ELR (cell line): Measurements from ENCODE around the gene KLHL21.
A peak's percentile ranks its signal among the peaks of the same experiment; 100 is the strongest.
"Not testable (repeated sequence)": the region's sequence is repeated elsewhere in the genome, so short reads cannot be mapped to it uniquely, and the experiment has no call there.

Experiments
- DNase-seq: peaks from one replicate; pipeline ENCODE4 v3.0.0-alpha.2; 2015; ENCODE audit warnings: low read depth

KLHL21 gene

GRCh38 chr1:6602669-6603237, at the start of gene KLHL21:
TSS of gene KLHL21 (minus strand) at chr1:6602869. CDS start at chr1:6602817, 52 bp downstream.
- DNase-seq: peak; percentile 91

GRCh38 chr1:6651909-6652308, 49.2 kb upstream of the KLHL21 start:
- DNase-seq: no peak

- DNase-seq: no peak
Measured at GRCh38 chr1:6648556-6648955, 45.9 kb upstream of the KLHL21 start.

GRCh38 chr1:6646499-6647148, 44.0 kb upstream of the KLHL21 start:
- peak; percentile 62 for DNase-seq

- no peak for DNase-seq
Measured at GRCh38 chr1:6645018-6645417, 42.3 kb upstream of the KLHL21 start.

- not testable (repeated sequence) for DNase-seq
Measured at GRCh38 chr1:6640867-6641266, 38.2 kb upstream of the KLHL21 start.

GRCh38 chr1:6638226-6638625, 35.6 kb upstream of the KLHL21 start:
- no peak for DNase-seq

- DNase-seq: no peak
Measured at GRCh38 chr1:6637770-6638169, 35.1 kb upstream of the KLHL21 start.

- not testable (repeated sequence) for DNase-seq
Measured at GRCh38 chr1:6636778-6637177, 34.1 kb upstream of the KLHL21 start.

GRCh38 chr1:6635910-6636760, 33.5 kb upstream of the KLHL21 start:
- no peak for DNase-seq

- DNase-seq: no peak
Measured at GRCh38 chr1:6635161-6635909, 32.7 kb upstream of the KLHL21 start.

- DNase-seq: peak; percentile 50
Measured at GRCh38 chr1:6634371-6635052, 31.8 kb upstream of the KLHL21 start.

- no peak for DNase-seq
Measured at GRCh38 chr1:6632588-6633514, 30.2 kb upstream of the KLHL21 start.

GRCh38 chr1:6631058-6631457, 28.4 kb upstream of the KLHL21 start:
- DNase-seq: no peak

- DNase-seq: no peak
Measured at GRCh38 chr1:6630027-6630426, 27.4 kb upstream of the KLHL21 start.

- no peak for DNase-seq
Measured at GRCh38 chr1:6628971-6629479, 26.4 kb upstream of the KLHL21 start.

- no peak for DNase-seq
Measured at GRCh38 chr1:6627841-6628545, 25.3 kb upstream of the KLHL21 start.

GRCh38 chr1:6627031-6627430, 24.4 kb upstream of the KLHL21 start:
- DNase-seq: no peak

- DNase-seq: peak; percentile 56
Measured at GRCh38 chr1:6625584-6626149, 23.0 kb upstream of the KLHL21 start.
